Measurements from ENCODE around the gene MS4A4E.

- TF ChIP-seq, protein P1, sequence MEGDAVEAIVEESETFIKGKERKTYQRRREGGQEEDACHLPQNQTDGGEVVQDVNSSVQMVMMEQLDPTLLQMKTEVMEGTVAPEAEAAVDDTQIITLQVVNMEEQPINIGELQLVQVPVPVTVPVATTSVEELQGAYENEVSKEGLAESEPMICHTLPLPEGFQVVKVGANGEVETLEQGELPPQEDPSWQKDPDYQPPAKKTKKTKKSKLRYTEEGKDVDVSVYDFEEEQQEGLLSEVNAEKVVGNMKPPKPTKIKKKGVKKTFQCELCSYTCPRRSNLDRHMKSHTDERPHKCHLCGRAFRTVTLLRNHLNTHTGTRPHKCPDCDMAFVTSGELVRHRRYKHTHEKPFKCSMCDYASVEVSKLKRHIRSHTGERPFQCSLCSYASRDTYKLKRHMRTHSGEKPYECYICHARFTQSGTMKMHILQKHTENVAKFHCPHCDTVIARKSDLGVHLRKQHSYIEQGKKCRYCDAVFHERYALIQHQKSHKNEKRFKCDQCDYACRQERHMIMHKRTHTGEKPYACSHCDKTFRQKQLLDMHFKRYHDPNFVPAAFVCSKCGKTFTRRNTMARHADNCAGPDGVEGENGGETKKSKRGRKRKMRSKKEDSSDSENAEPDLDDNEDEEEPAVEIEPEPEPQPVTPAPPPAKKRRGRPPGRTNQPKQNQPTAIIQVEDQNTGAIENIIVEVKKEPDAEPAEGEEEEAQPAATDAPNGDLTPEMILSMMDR (conservative IDR thresholded peaks at IDR 0.05; ENCODE audit: low read depth in 2 of 2) = no peak
- TF ChIP-seq CREB1 (CRISPR knock-in tag; IDR thresholded peaks at IDR 0.05; ENCODE audit: low read depth) = no peak
These were observed 28.6 kb downstream of the MS4A4E start for GRCh38 chr11:60214386-60214785.
